ENCODE results near the gene PTDSS2.

PTDSS2 gene

GRCh38 chr11:441043-441417, 9.0 kb upstream of the PTDSS2 start:
- H3K4me3 ChIP-seq: no peak overlapping the region
- no peak overlapping the region for H3K27ac ChIP-seq
- no peak for TF ChIP-seq CTCF (IDR thresholded peaks at IDR 0.05)
- no peak for DNase-seq (ENCODE audit: low spot score)

- no peak within 1 kb of the TSS for H3K4me3 ChIP-seq
- TF ChIP-seq CTCF (IDR thresholded peaks at IDR 0.05): no peak
- DNase-seq (ENCODE audit: low spot score): no peak
- no peak within 1 kb of the TSS for H3K27ac ChIP-seq
Observed at GRCh38 chr11:441418-442274, 8.4 kb upstream of the PTDSS2 start, which contains the start of gene ANO9. Gene ANO9 (minus strand): TSS chr11:442011. CDS start chr11:441926, 85 bp downstream.

- no peak for DNase-seq (ENCODE audit: low spot score)
- TF ChIP-seq CTCF (IDR thresholded peaks at IDR 0.05): no peak
- Histone ChIP-seq H3K27ac (no peak overlapping the region), H3K4me3 (no peak overlapping the region)
Observed at GRCh38 chr11:442611-443081, 7.4 kb upstream of the PTDSS2 start.

- no peak for DNase-seq (ENCODE audit: low spot score)
- Histone ChIP-seq H3K27ac (no peak overlapping the region), H3K4me3 (no peak overlapping the region)
- TF ChIP-seq CTCF (IDR thresholded peaks at IDR 0.05): no peak
Observed at GRCh38 chr11:443542-444199, 6.4 kb upstream of the PTDSS2 start.

- TF ChIP-seq CTCF (IDR thresholded peaks at IDR 0.05): no peak
- DNase-seq (ENCODE audit: low spot score): no peak
Observed at GRCh38 chr11:444396-445144, 5.5 kb upstream of the PTDSS2 start.

GRCh38 chr11:445765-446588, 4.1 kb upstream of the PTDSS2 start:
- Histone ChIP-seq H3K4me3 (no peak overlapping the region), H3K27ac (no peak overlapping the region)
- TF ChIP-seq CTCF (IDR thresholded peaks at IDR 0.05): no peak
- DNase-seq (ENCODE audit: low spot score): no peak

More at GRCh38 chr11:444396-445144, 5.5 kb upstream of the PTDSS2 start:
- no peak overlapping the region for H3K27ac ChIP-seq
- H3K4me3 ChIP-seq: no peak overlapping the region

Data from coronary artery (tissue), 2 donors.